Measurements from ENCODE around the gene GSG1L2. TPM values are rescaled to one million over a fixed set of nuclear protein-coding genes. Genes with fewer than 3 reads are reported as not detected.

Gene GSG1L2
- total and polyA plus RNA-seq, 2 of the 4 experiments (the other 2 are of a cell fraction) = not detected

DNA sequence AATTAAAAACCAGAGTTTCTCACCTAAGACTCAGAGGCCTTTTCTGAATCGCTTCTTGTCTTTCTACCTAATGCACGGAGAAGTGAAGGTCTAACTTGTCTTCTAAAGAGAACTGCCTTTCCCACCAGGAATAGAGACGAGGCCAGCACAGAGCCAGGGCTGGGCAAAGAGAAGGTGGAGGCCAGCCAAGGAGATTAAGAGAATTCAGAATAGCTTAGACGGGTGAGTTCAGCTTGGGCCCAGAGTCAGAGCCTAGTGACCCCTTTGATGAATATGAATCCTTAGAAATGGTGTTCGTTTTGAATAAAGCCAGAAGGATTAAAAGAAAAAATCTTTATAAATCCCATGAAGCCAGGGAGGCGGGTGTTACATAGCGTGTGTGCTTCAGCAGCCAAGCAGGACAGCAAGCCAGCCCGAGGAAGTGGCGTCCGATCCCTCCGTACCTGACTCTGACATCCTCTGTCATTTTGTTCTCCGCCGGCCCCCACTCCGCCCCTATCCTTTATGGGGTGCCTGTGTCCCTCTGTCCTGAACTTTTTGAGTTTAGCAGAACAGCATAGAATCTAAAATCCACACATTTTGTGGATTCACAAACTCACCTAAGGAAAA lies 7.4 kb downstream of the GSG1L2 start:
- no CpG with 5 or more reads among the region's 14 CpGs for WGBS, 2 experiments (ENCODE audit: extremely low coverage in 2 of 2, insufficient read length in 1 of 2)
- in situ Hi-C loops (cut with MboI; ENCODE audit: low sequenced_read_pairs) = no loop called here
- Histone ChIP-seq H4K8ac (ENCODE audit: low read depth in 2 of 2, low read length in 2 of 2) (no peak overlapping the region), H2BK20ac (ENCODE audit: low read depth, low read length) (no peak overlapping the region), H3K9me1 (ENCODE audit: insufficient read depth, low read length) (no peaks in the 10 kb centered on the region), H2BK15ac (ENCODE audit: low read depth, low read length) (no peak overlapping the region), H3K4me1 (ENCODE audit: control insufficient read depth, insufficient read depth, low read length) (no peaks in the 10 kb centered on the region), H4K5ac (ENCODE audit: low read depth, low read length) (no peak overlapping the region), H3K27me3 (ENCODE audit: control insufficient read depth, insufficient read depth, low read length) (no peaks in the 10 kb centered on the region), H3K9me3 (ENCODE audit: control insufficient read depth, insufficient read depth, low read length) (peaks cover 3% of the 10 kb centered on the region; the same call in 1 of the 2 replicates), H2BK5ac (ENCODE audit: low read depth, low read length, poor library complexity, severe bottlenecking) (no peak overlapping the region), H3K18ac (ENCODE audit: low read depth, low read length) (no peak overlapping the region), H4K20me1 (ENCODE audit: insufficient read depth, low read length) (no peaks in the 10 kb centered on the region), H3K79me1 (ENCODE audit: low read depth in 1 of 2, low read length in 2 of 2) (no peaks in the 10 kb centered on the region), H3K9ac (ENCODE audit: low read depth, low read length) (no peak overlapping the region), H3K4me3 (ENCODE audit: insufficient read depth, low read depth, low read length) (no peak overlapping the region), H2AFZ (replicated peaks; ENCODE audit: low read length, poor library complexity) (no peak overlapping the region), H3K36me3 (ENCODE audit: control insufficient read depth, insufficient read depth, low read length) (no peaks in the 10 kb centered on the region), H3K4me2 (ENCODE audit: low read depth, low read length) (no peak overlapping the region), H2AK9ac (replicated peaks; ENCODE audit: low read depth, low read length, poor library complexity) (no peak overlapping the region), H2BK120ac (ENCODE audit: low read depth, low read length) (no peak overlapping the region), H3K14ac (replicated peaks; ENCODE audit: low read depth, low read length) (no peak overlapping the region), H3K4ac (ENCODE audit: low read depth, low read length) (no peak overlapping the region), H2AK5ac (ENCODE audit: low read depth, low read length) (no peak overlapping the region), H3K56ac (ENCODE audit: extremely low read depth, insufficient read depth, low read length) (no peak overlapping the region), H3K27ac (ENCODE audit: insufficient read depth, low read length) (no peak overlapping the region), H4K91ac (ENCODE audit: insufficient read depth, low read depth, low read length) (no peak overlapping the region), H3K23ac (ENCODE audit: low read depth, low read length) (no peak overlapping the region)
- DNase-seq (no peak), ATAC-seq (ENCODE audit: low read depth) (no peak)
- intact Hi-C loops (cut with micrococcal nuclease) = no loop called here
- TF ChIP-seq CHD1 (IDR thresholded peaks at IDR 0.05; ENCODE audit: low read depth, low read length) (no peak), FOS (IDR thresholded peaks at IDR 0.05; ENCODE audit: low read depth, low read length) (no peak), RCOR1 (IDR thresholded peaks at IDR 0.05; ENCODE audit: insufficient replicate concordance, low read length) (no peak), POLR2A (IDR thresholded peaks at IDR 0.05; ENCODE audit: low read depth, low read length) (no peak)
- POLR2A ChIA-PET (ENCODE audit: unreplicated experiment) = no interaction called here
- BruUV-seq (replicated peaks) = no TSS peak
- dilution Hi-C loops (cut with HindIII; ENCODE audit: low sequenced_read_pairs, unreplicated experiment) = no loop called here
- CTCF ChIA-PET = no interaction called here

Measured in IMR-90 (cell line).